GM23338 (cell line): ENCODE measurements around the gene VWA3B. TPM values are rescaled to one million over a fixed set of nuclear protein-coding genes. Genes with fewer than 3 reads are reported as not detected.
A peak's percentile ranks its signal among the peaks of the same experiment; 100 is the strongest.

ENCODE experiments used
- ATAC-seq: fragments of 200-7000 bp; cut with Tn5 transposase; 3 replicates; pipeline ENCODE4 v1.9.1; 2020
- DNase-seq: peaks from one replicate; pipeline ENCODE4 v3.0.0-alpha.2; 2015; ENCODE audit warnings: low spot score
- H2AFZ ChIP-seq: fragments of 200-600 bp; sonication (generic); 2 replicates; pipeline ENCODE4 v1.8.0; 2016; ENCODE audit warnings: antibody characterized with exemption, mild to moderate bottlenecking, moderate library complexity
- H3F3A ChIP-seq: fragments of 200-600 bp; sonication (generic); replicated peaks from 2 replicates; pipeline ENCODE4 v1.8.0; 2017; ENCODE audit warnings: antibody characterized with exemption, mixed run types, low read depth
- H3K27ac ChIP-seq: fragments of 200-600 bp; sonication (generic); 2 replicates; pipeline ENCODE4 v1.6.1; 2016; ENCODE audit warnings: low read depth
- H3K27me3 ChIP-seq: fragments of 200-600 bp; sonication (generic); 2 replicates; pipeline ENCODE4 v1.8.0; 2016; ENCODE audit warnings: mild to moderate bottlenecking, mixed run types, moderate library complexity; ENCODE audit not compliant: insufficient read depth
- H3K36me3 ChIP-seq: fragments of 200-600 bp; sonication (generic); 2 replicates; pipeline ENCODE4 v1.8.0; 2016; ENCODE audit warnings: mild to moderate bottlenecking; ENCODE audit not compliant: insufficient read depth
- H3K4me1 ChIP-seq: fragments of 200-600 bp; sonication (generic); 2 replicates; pipeline ENCODE4 v1.8.0; 2016; ENCODE audit warnings: mild to moderate bottlenecking, moderate library complexity; ENCODE audit not compliant: insufficient read depth
- H3K4me2 ChIP-seq: fragments of 200-600 bp; sonication (generic); 2 replicates; pipeline ENCODE4 v1.7.1; 2017; ENCODE audit warnings: mixed run types
- H3K4me3 ChIP-seq: fragments of 200-600 bp; sonication (generic); 2 replicates; pipeline ENCODE4 v1.6.1; 2016; ENCODE audit warnings: mixed run types
- H3K79me2 ChIP-seq: fragments of 200-600 bp; sonication (generic); replicated peaks from 2 replicates; pipeline ENCODE4 v1.8.0; 2017; ENCODE audit warnings: mild to moderate bottlenecking; ENCODE audit not compliant: insufficient read depth
- H3K9me2 ChIP-seq: fragments of 200-600 bp; sonication (generic); 2 replicates; pipeline ENCODE4 v1.8.0; 2017; ENCODE audit not compliant: insufficient read depth
- H4K20me1 ChIP-seq: fragments of 200-600 bp; sonication (generic); replicated peaks from 2 replicates; pipeline ENCODE4 v1.8.0; 2017; ENCODE audit warnings: mild to moderate bottlenecking; ENCODE audit not compliant: insufficient read depth
- H3K27ac Mint-ChIP-seq: 2 replicates; pipeline ENCODE4 v1.8.0; 2020; ENCODE audit warnings: inconsistent platforms, mild to moderate bottlenecking, moderate library complexity, mixed read lengths
- H3K27me3 Mint-ChIP-seq: 3 replicates; pipeline ENCODE4 v1.8.0; 2022; ENCODE audit warnings: low read depth, mild to moderate bottlenecking, moderate library complexity, mixed read lengths, inconsistent platforms; ENCODE audit not compliant: insufficient read depth, poor library complexity
- H3K36me3 Mint-ChIP-seq: 3 replicates; pipeline ENCODE4 v1.8.0; 2021; ENCODE audit warnings: low read depth, mild to moderate bottlenecking, inconsistent platforms, moderate library complexity, mixed read lengths
- H3K4me1 Mint-ChIP-seq: 3 replicates; pipeline ENCODE4 v1.8.0; 2020; ENCODE audit warnings: mild to moderate bottlenecking, inconsistent platforms, mixed read lengths
- H3K4me3 Mint-ChIP-seq: 3 replicates; pipeline ENCODE4 v1.8.0; 2021; ENCODE audit warnings: moderate library complexity, mild to moderate bottlenecking, inconsistent platforms, mixed read lengths
- H3K9me3 Mint-ChIP-seq: 3 replicates; pipeline ENCODE4 v1.8.0; 2020; ENCODE audit warnings: moderate library complexity, mild to moderate bottlenecking, inconsistent platforms, mixed read lengths
- CREB1 ChIP-seq: fragments of 250-450 bp; sonication (Bioruptor Pico); IDR thresholded peaks from 2 replicates; pipeline ENCODE4 v1.5.0; 2020; ENCODE audit warnings: low read depth, mild to moderate bottlenecking, moderate library complexity
- CTCF ChIP-seq, 2 experiments: fragments of 200-600 bp in 1 of 2; sonication (generic) in 1 of 2; conservative IDR thresholded peaks; 2 replicates each; pipeline versions ENCODE4 v1.5.1 to v1.6.1; 2016 to 2017; ENCODE audit warnings: antibody characterized with exemption in 2 of 2, low read depth in 2 of 2, mild to moderate bottlenecking in 2 of 2, moderate library complexity in 1 of 2
- ETS1 ChIP-seq: IDR thresholded peaks from 2 replicates; pipeline ENCODE4 v1.6.1; 2016; ENCODE audit warnings: antibody characterized with exemption
- EZH2 ChIP-seq: fragments of 200-600 bp; sonication (generic); IDR thresholded peaks from one replicate; pipeline ENCODE4 v1.8.0; 2017; ENCODE audit warnings: antibody characterized with exemption, mild to moderate bottlenecking, low read depth; ENCODE audit not compliant: unreplicated experiment
- EZH2phosphoT487 ChIP-seq: fragments of 200-600 bp; sonication (generic); IDR thresholded peaks from one replicate; pipeline ENCODE4 v1.8.1; 2018; ENCODE audit warnings: antibody characterized with exemption; ENCODE audit not compliant: unreplicated experiment
- JUNB ChIP-seq: IDR thresholded peaks from one replicate; pipeline ENCODE4 v1.6.1; 2016; ENCODE audit warnings: antibody characterized with exemption; ENCODE audit not compliant: unreplicated experiment
- NANOG ChIP-seq: IDR thresholded peaks from 2 replicates; pipeline ENCODE4 v1.6.1; 2016; ENCODE audit warnings: antibody characterized with exemption, borderline replicate concordance
- POLR2AphosphoS5 ChIP-seq: IDR thresholded peaks from 2 replicates; pipeline ENCODE4 v1.6.1; 2016; ENCODE audit warnings: antibody characterized with exemption, low read depth
- STAT1 ChIP-seq: IDR thresholded peaks from one replicate; pipeline ENCODE4 v1.6.1; 2016; ENCODE audit warnings: antibody characterized with exemption; ENCODE audit not compliant: unreplicated experiment
- ZNF114 ChIP-seq: fragments of 250-450 bp; sonication (Bioruptor Pico); IDR thresholded peaks from 2 replicates; pipeline ENCODE4 v1.5.0; 2020; ENCODE audit warnings: mild to moderate bottlenecking, moderate library complexity
- ZNF331 ChIP-seq: fragments of 250-450 bp; sonication (Bioruptor Pico); IDR thresholded peaks from 2 replicates; pipeline ENCODE4 v1.5.0; 2020; ENCODE audit warnings: low read depth, mild to moderate bottlenecking, moderate library complexity
- polyA plus RNA-seq: library from polyadenylated mRNA; unstranded; fragments of >200 nt; fragmentation: Nextera tagmentation; extraction: Ambion mirVana; gene quantifications from 2 replicates; pipeline ENCODE4 v1.2.1, GENCODE V29; 2016
- total RNA-seq: library from RNA; depleted of rRNA; stranded (reverse); fragments of >200 nt; shearing (Covaris generic); gene quantifications from 2 replicates; pipeline ENCODE4 v1.2.3, GENCODE V29; 2014
- TF ChIP-seq, protein P1 (sequence below): fragments of 250-450 bp; sonication (Bioruptor Pico); IDR thresholded peaks from 2 replicates; pipeline ENCODE4 v1.5.0; 2020; ENCODE audit warnings: mild to moderate bottlenecking, moderate library complexity
- TF ChIP-seq, protein P2 (sequence below): IDR thresholded peaks from one replicate; pipeline ENCODE4 v1.6.1; 2018; ENCODE audit warnings: antibody characterized with exemption; ENCODE audit not compliant: unreplicated experiment

VWA3B gene
- total and polyA plus RNA-seq, 2 experiments from 2014 or later: not detected

DNA sequence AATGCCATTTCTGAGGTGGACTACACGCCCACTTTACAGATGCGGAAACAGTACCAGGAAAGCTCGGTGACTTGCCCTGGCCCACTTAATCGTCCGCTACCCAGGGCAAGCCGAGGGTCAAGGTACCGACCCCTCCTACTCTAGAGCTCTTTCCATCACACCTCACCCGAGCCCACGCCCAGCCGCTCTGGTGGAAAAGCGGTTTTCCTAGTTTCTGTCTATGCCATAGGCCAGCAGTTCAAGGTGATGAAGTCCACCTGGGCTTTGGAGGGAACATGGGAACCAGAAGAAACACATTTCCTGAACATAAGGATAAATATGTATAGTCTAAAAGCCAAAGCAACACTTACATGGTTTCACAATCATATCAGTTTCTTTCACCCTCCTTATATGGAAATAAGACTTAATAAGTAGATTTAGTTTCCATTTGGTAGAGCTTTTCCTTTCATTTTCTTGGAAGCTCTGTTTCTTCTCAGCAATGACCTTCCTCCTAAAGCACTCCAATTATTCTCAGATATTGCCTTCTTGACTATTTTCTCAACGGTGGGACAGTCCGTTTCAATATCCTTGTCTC, 567 bp downstream of the VWA3B start:
- peak overlapping the region; percentile 99 for H2AFZ ChIP-seq
- 0 out of 3 replicates have a peak, but pooled peaks cover 4% of the 10 kb centered on the region for H3K4me1 Mint-ChIP-seq
- H3K9me2 ChIP-seq: no peaks in the 10 kb centered on the region
- no peak overlapping the region for H3K27ac Mint-ChIP-seq
- peak; percentile 19 for ATAC-seq
- peak overlapping the region; percentile 77 for H3K4me3 ChIP-seq
- DNase-seq: no peak
- H3K9me3 Mint-ChIP-seq: no peaks in the 10 kb centered on the region
- no peaks in the 10 kb centered on the region for H3K4me1 ChIP-seq
- H3K4me2 ChIP-seq: peak overlapping the region; percentile 99
- H3K36me3 Mint-ChIP-seq: no peaks in the 10 kb centered on the region
- no peaks in the 10 kb centered on the region for H3K36me3 ChIP-seq
- H3K79me2 ChIP-seq: no peaks in the 10 kb centered on the region
- peaks cover 39% of the 10 kb centered on the region for H3K27me3 ChIP-seq
- H4K20me1 ChIP-seq: no peaks in the 10 kb centered on the region
- no peak overlapping the region for H3K27ac ChIP-seq
- TF ChIP-seq CTCF (conservative IDR thresholded peaks at IDR 0.05; ENCODE audit: low read depth in 2 of 2): no peak
- TF ChIP-seq ZNF331: no peak
- no peak for TF ChIP-seq EZH2
- no peak for TF ChIP-seq JUNB
- TF ChIP-seq, protein P1, sequence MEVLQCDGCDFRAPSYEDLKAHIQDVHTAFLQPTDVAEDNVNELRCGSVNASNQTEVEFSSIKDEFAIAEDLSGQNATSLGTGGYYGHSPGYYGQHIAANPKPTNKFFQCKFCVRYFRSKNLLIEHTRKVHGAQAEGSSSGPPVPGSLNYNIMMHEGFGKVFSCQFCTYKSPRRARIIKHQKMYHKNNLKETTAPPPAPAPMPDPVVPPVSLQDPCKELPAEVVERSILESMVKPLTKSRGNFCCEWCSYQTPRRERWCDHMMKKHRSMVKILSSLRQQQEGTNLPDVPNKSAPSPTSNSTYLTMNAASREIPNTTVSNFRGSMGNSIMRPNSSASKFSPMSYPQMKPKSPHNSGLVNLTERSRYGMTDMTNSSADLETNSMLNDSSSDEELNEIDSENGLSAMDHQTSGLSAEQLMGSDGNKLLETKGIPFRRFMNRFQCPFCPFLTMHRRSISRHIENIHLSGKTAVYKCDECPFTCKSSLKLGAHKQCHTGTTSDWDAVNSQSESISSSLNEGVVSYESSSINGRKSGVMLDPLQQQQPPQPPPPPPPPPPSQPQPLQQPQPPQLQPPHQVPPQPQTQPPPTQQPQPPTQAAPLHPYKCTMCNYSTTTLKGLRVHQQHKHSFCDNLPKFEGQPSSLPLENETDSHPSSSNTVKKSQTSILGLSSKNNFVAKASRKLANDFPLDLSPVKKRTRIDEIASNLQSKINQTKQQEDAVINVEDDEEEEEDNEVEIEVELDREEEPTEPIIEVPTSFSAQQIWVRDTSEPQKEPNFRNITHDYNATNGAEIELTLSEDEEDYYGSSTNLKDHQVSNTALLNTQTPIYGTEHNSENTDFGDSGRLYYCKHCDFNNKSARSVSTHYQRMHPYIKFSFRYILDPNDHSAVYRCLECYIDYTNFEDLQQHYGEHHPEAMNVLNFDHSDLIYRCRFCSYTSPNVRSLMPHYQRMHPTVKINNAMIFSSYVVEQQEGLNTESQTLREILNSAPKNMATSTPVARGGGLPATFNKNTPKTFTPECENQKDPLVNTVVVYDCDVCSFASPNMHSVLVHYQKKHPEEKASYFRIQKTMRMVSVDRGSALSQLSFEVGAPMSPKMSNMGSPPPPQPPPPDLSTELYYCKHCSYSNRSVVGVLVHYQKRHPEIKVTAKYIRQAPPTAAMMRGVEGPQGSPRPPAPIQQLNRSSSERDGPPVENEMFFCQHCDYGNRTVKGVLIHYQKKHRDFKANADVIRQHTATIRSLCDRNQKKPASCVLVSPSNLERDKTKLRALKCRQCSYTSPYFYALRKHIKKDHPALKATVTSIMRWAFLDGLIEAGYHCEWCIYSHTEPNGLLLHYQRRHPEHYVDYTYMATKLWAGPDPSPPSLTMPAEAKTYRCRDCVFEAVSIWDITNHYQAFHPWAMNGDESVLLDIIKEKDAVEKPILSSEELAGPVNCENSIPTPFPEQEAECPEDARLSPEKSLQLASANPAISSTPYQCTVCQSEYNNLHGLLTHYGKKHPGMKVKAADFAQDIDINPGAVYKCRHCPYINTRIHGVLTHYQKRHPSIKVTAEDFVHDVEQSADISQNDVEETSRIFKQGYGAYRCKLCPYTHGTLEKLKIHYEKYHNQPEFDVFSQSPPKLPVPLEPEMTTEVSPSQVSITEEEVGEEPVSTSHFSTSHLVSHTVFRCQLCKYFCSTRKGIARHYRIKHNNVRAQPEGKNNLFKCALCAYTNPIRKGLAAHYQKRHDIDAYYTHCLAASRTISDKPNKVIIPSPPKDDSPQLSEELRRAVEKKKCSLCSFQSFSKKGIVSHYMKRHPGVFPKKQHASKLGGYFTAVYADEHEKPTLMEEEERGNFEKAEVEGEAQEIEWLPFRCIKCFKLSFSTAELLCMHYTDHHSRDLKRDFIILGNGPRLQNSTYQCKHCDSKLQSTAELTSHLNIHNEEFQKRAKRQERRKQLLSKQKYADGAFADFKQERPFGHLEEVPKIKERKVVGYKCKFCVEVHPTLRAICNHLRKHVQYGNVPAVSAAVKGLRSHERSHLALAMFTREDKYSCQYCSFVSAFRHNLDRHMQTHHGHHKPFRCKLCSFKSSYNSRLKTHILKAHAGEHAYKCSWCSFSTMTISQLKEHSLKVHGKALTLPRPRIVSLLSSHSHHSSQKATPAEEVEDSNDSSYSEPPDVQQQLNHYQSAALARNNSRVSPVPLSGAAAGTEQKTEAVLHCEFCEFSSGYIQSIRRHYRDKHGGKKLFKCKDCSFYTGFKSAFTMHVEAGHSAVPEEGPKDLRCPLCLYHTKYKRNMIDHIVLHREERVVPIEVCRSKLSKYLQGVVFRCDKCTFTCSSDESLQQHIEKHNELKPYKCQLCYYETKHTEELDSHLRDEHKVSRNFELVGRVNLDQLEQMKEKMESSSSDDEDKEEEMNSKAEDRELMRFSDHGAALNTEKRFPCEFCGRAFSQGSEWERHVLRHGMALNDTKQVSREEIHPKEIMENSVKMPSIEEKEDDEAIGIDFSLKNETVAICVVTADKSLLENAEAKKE (CRISPR knock-in tag): no peak
- TF ChIP-seq, protein P2, sequence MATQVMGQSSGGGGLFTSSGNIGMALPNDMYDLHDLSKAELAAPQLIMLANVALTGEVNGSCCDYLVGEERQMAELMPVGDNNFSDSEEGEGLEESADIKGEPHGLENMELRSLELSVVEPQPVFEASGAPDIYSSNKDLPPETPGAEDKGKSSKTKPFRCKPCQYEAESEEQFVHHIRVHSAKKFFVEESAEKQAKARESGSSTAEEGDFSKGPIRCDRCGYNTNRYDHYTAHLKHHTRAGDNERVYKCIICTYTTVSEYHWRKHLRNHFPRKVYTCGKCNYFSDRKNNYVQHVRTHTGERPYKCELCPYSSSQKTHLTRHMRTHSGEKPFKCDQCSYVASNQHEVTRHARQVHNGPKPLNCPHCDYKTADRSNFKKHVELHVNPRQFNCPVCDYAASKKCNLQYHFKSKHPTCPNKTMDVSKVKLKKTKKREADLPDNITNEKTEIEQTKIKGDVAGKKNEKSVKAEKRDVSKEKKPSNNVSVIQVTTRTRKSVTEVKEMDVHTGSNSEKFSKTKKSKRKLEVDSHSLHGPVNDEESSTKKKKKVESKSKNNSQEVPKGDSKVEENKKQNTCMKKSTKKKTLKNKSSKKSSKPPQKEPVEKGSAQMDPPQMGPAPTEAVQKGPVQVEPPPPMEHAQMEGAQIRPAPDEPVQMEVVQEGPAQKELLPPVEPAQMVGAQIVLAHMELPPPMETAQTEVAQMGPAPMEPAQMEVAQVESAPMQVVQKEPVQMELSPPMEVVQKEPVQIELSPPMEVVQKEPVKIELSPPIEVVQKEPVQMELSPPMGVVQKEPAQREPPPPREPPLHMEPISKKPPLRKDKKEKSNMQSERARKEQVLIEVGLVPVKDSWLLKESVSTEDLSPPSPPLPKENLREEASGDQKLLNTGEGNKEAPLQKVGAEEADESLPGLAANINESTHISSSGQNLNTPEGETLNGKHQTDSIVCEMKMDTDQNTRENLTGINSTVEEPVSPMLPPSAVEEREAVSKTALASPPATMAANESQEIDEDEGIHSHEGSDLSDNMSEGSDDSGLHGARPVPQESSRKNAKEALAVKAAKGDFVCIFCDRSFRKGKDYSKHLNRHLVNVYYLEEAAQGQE: no peak
- TF ChIP-seq ETS1: no peak
- TF ChIP-seq STAT1: no peak
- no peak for TF ChIP-seq POLR2AphosphoS5
- TF ChIP-seq ZNF114 (CRISPR knock-in tag): no peak
- no peak for TF ChIP-seq NANOG
- no peak for TF ChIP-seq EZH2phosphoT487
- no peak for TF ChIP-seq CREB1 (CRISPR knock-in tag)
- H3K27me3 Mint-ChIP-seq: peaks cover 31% of the 10 kb centered on the region
- H3F3A ChIP-seq: no peaks in the 10 kb centered on the region
- H3K4me3 Mint-ChIP-seq: peak overlapping the region; percentile 77
